H1 (cell line): ENCODE results near the gene GSTO2. TPM values are rescaled to one million over a fixed set of nuclear protein-coding genes. Genes with fewer than 3 reads are reported as not detected.

ENCODE experiments used
- CTCF ChIA-PET: fragments of 300-600 bp; sonication (Branson Sonifier 250); formaldehyde crosslinking; loops from one replicate; lab custom pipeline; 2021; ENCODE audit not compliant: partially characterized antibody; lab: Charles Lee
- POLR2A ChIA-PET: fragments of 300-600 bp; sonication (Branson Sonifier 250); formaldehyde crosslinking; loops from one replicate; lab custom pipeline; 2021; ENCODE audit warnings: inconsistent platforms; ENCODE audit not compliant: partially characterized antibody; lab: Charles Lee
- DNase-seq, 2 experiments: peaks; one replicate each; pipeline versions ENCODE4 v3.0.0 to v3.0.0-alpha.2; 2010 to 2022; ENCODE audit warnings: low spot score in 2 of 2, low read depth in 1 of 2, mixed read lengths in 1 of 2
- FAIRE-seq: peaks from 2 replicates; lab custom pipeline; 2011; peaks lifted over from hg19 to GRCh38; lab: Jason Lieb, UNC
- H2AFZ ChIP-seq: 2 replicates; pipeline ENCODE4 v1.8.1; 2012; ENCODE audit warnings: low read length, inconsistent platforms
- H2AK5ac ChIP-seq: 2 replicates; pipeline ENCODE4 v1.6.1; 2013; ENCODE audit warnings: low read depth, low read length
- H2BK120ac ChIP-seq: replicated peaks from 2 replicates; pipeline ENCODE3; 2013; ENCODE audit warnings: low read depth, low read length, inconsistent platforms
- H2BK12ac ChIP-seq: 2 replicates; pipeline ENCODE4 v1.6.1; 2013; ENCODE audit warnings: low read depth, low read length
- H2BK15ac ChIP-seq: 2 replicates; pipeline ENCODE4 v1.6.1; 2013; ENCODE audit warnings: low read length
- H2BK20ac ChIP-seq: 2 replicates; pipeline ENCODE4 v1.6.1; 2013; ENCODE audit warnings: low read length
- H2BK5ac ChIP-seq: 2 replicates; pipeline ENCODE4 v1.6.1; 2013; ENCODE audit warnings: low read depth, low read length
- H3K14ac ChIP-seq: 2 replicates; pipeline ENCODE4 v1.6.1; 2013; ENCODE audit warnings: inconsistent platforms; ENCODE audit not compliant: insufficient read length
- H3K18ac ChIP-seq: 2 replicates; pipeline ENCODE4 v1.6.1; 2013; ENCODE audit warnings: low read length; ENCODE audit errors: extremely low read depth
- H3K23ac ChIP-seq: 2 replicates; pipeline ENCODE4 v1.6.1; 2013; ENCODE audit warnings: inconsistent platforms; ENCODE audit not compliant: insufficient read length
- H3K23me2 ChIP-seq: 2 replicates; pipeline ENCODE4 v1.6.1; 2013; ENCODE audit warnings: low read depth, low read length
- H3K27ac ChIP-seq: 2 replicates; pipeline ENCODE4 v1.6.1; 2011; ENCODE audit warnings: low read depth, low read length, inconsistent platforms
- H3K27me3 ChIP-seq, 4 experiments: replicated peaks in 1 of 4; 1 replicate in 1 of 4; 2 replicates in 3 of 4; pipeline versions ENCODE4 v1.6.1 to v1.8.1; 2011 to 2013; ENCODE audit warnings: low read length in 3 of 4, mild to moderate bottlenecking in 3 of 4, inconsistent platforms in 2 of 4, mixed read lengths in 2 of 4, moderate library complexity in 1 of 4; ENCODE audit not compliant: control insufficient read depth in 3 of 4, insufficient read depth in 3 of 4; ENCODE audit errors: extremely low read depth in 1 of 4
- H3K36me3 ChIP-seq, 4 experiments: 2 replicates each; pipeline versions ENCODE4 v1.6.1 to v1.8.1; 2011 to 2013; ENCODE audit warnings: mild to moderate bottlenecking in 4 of 4, low read length in 3 of 4, moderate library complexity in 2 of 4, control low read depth in 1 of 4, inconsistent platforms in 1 of 4; ENCODE audit not compliant: insufficient read depth in 4 of 4, control insufficient read depth in 2 of 4
- H3K4ac ChIP-seq: replicated peaks from 2 replicates; pipeline ENCODE3; 2013; ENCODE audit warnings: low read length, low read depth, mixed read lengths, inconsistent platforms; ENCODE audit not compliant: insufficient read length
- H3K4me1 ChIP-seq, 4 experiments: replicated peaks in 1 of 4; 1 replicate in 1 of 4; 2 replicates in 3 of 4; pipeline versions ENCODE4 v1.6.1 to v1.8.1; 2011 to 2013; ENCODE audit warnings: low read length in 3 of 4, inconsistent platforms in 2 of 4, mixed read lengths in 1 of 4; ENCODE audit not compliant: insufficient read depth in 4 of 4, control insufficient read depth in 3 of 4
- H3K4me2 ChIP-seq, 2 experiments: 2 replicates each; pipeline versions ENCODE4 v1.6.1 to v1.8.1; 2011 to 2013; ENCODE audit warnings: low read depth in 2 of 2, low read length in 2 of 2, control low read depth in 1 of 2, inconsistent platforms in 1 of 2, mild to moderate bottlenecking in 1 of 2; ENCODE audit not compliant: insufficient read depth in 1 of 2
- H3K4me3 ChIP-seq, 4 experiments: fragments of 200-600, 300-600 bp in 1 of 4; sonication (generic), shearing (Covaris generic), sonication (Bioruptor Twin) in 1 of 4; 2 replicates each; pipeline versions ENCODE4 v1.5.1 to v1.8.1; 2011 to 2016; ENCODE audit warnings: low read length in 4 of 4, low read depth in 3 of 4, control low read depth in 2 of 4, inconsistent platforms in 2 of 4, mild to moderate bottlenecking in 2 of 4, mixed read lengths in 1 of 4, moderate library complexity in 1 of 4; ENCODE audit not compliant: insufficient read depth in 2 of 4; ENCODE audit errors: extremely low read depth in 1 of 4
- H3K56ac ChIP-seq: replicated peaks from 2 replicates; pipeline ENCODE3; 2013; ENCODE audit warnings: low read depth, mild to moderate bottlenecking, mixed read lengths, low read length, inconsistent platforms; ENCODE audit not compliant: insufficient read length
- H3K79me1 ChIP-seq: 2 replicates; pipeline ENCODE4 v1.6.1; 2013; ENCODE audit warnings: low read depth, low read length, control low read depth
- H3K79me2 ChIP-seq, 2 experiments: 2 replicates each; pipeline versions ENCODE4 v1.6.1 to v1.8.1; 2012 to 2013; ENCODE audit warnings: low read length in 2 of 2, mild to moderate bottlenecking in 2 of 2, inconsistent platforms in 1 of 2; ENCODE audit not compliant: insufficient read depth in 2 of 2, control insufficient read depth in 1 of 2
- H3K9ac ChIP-seq, 4 experiments: replicated peaks in 1 of 4; 1 replicate in 1 of 4; 2 replicates in 3 of 4; pipeline versions ENCODE4 v1.6.1 to v1.8.1; 2011 to 2013; ENCODE audit warnings: low read depth in 3 of 4, low read length in 3 of 4, control low read depth in 2 of 4, mild to moderate bottlenecking in 2 of 4, moderate library complexity in 2 of 4, inconsistent platforms in 1 of 4; ENCODE audit errors: extremely low read depth in 1 of 4
- H3K9me3 ChIP-seq, 2 experiments: 2 replicates each; pipeline versions ENCODE4 v1.6.1 to v1.8.1; 2012 to 2013; ENCODE audit warnings: mild to moderate bottlenecking in 2 of 2, moderate library complexity in 2 of 2, control low read depth in 1 of 2, inconsistent platforms in 1 of 2, low read depth in 1 of 2, low read length in 1 of 2, mixed read lengths in 1 of 2; ENCODE audit not compliant: insufficient read depth in 2 of 2
- H4K20me1 ChIP-seq, 2 experiments: replicated peaks in 1 of 2; 2 replicates each; pipeline versions ENCODE3 to v1.8.1; 2011 to 2013; ENCODE audit warnings: inconsistent platforms in 2 of 2, low read length in 2 of 2, mild to moderate bottlenecking in 1 of 2; ENCODE audit not compliant: insufficient read depth in 2 of 2, control insufficient read depth in 1 of 2
- H4K5ac ChIP-seq: 2 replicates; pipeline ENCODE4 v1.6.1; 2013; ENCODE audit warnings: low read length, low read depth, mixed read lengths, inconsistent platforms; ENCODE audit not compliant: insufficient read length
- H4K8ac ChIP-seq: 2 replicates; pipeline ENCODE4 v1.8.0; 2013; ENCODE audit warnings: mild to moderate bottlenecking, moderate library complexity, low read length, inconsistent platforms; ENCODE audit not compliant: insufficient read depth; ENCODE audit errors: extremely low read depth
- H4K91ac ChIP-seq: replicated peaks from 2 replicates; pipeline ENCODE3; 2013; ENCODE audit warnings: low read length, mixed read lengths, inconsistent platforms; ENCODE audit not compliant: insufficient read length
- CHD2 ChIP-seq: IDR thresholded peaks from 2 replicates; pipeline ENCODE4 v1.6.1; 2012; ENCODE audit warnings: low read length, improper control_type of control experiment
- E2F6 ChIP-seq: IDR thresholded peaks from 2 replicates; pipeline ENCODE4 v1.6.1; 2012; ENCODE audit warnings: inconsistent platforms
- EGR1 ChIP-seq: IDR thresholded peaks from 2 replicates; pipeline ENCODE4 v1.6.1; 2011; ENCODE audit warnings: low read depth, low read length, borderline replicate concordance
- NRF1 ChIP-seq: IDR thresholded peaks from 2 replicates; pipeline ENCODE4 v1.6.1; 2011; ENCODE audit warnings: mild to moderate bottlenecking, low read depth, low read length, improper control_type of control experiment
- POLR2AphosphoS5 ChIP-seq: IDR thresholded peaks from 2 replicates; pipeline ENCODE4 v1.6.1; 2011; ENCODE audit warnings: low read depth, low read length
- RBBP5 ChIP-seq: IDR thresholded peaks from 2 replicates; pipeline ENCODE4 v1.7.1; 2012; ENCODE audit warnings: low read depth, mild to moderate bottlenecking, inconsistent platforms, low read length, moderate library complexity, borderline replicate concordance
- SP2 ChIP-seq: IDR thresholded peaks from 2 replicates; pipeline ENCODE4 v1.6.1; 2012; ENCODE audit warnings: mild to moderate bottlenecking, low read length, inconsistent platforms
- TCF12 ChIP-seq: IDR thresholded peaks from 2 replicates; pipeline ENCODE4 v1.6.1; 2011; ENCODE audit warnings: low read depth, mild to moderate bottlenecking, low read length
- USF2 ChIP-seq: IDR thresholded peaks from 2 replicates; pipeline ENCODE4 v1.6.1; 2011; ENCODE audit warnings: low read length, improper control_type of control experiment
- ZNF274 ChIP-seq: IDR thresholded peaks from 2 replicates; pipeline ENCODE4 v1.7.0; 2012; ENCODE audit warnings: low read length, borderline replicate concordance; ENCODE audit errors: extremely low read depth
- WGBS, 2 experiments: shearing (Covaris generic) in 1 of 2; methylation state at CpG; one replicate each; pipeline versions ENCODE4 v1.1.6 to v1.1.7; 2013 to 2015; ENCODE audit warnings: low lambda C conversion rate in 2 of 2, mixed read lengths in 2 of 2, inconsistent platforms in 1 of 2, low coverage in 1 of 2, missing lambda C conversion rate in 1 of 2; ENCODE audit not compliant: insufficient replicate concordance in 2 of 2, insufficient coverage in 1 of 2, insufficient read length in 1 of 2; ENCODE audit errors: extremely low coverage in 1 of 2, missing lambda C conversion rate in 1 of 2; 5-methylcytosine and 5-hydroxymethylcytosine counted together
- polyA plus RNA-seq, 7 experiments: library from polyadenylated mRNA; depleted of rRNA in 3 of 7; stranded (reverse) in 5 of 7; unstranded in 2 of 7; fragments of >200 nt in 5 of 7; fragments of 200-250 nt in 2 of 7; gene quantifications; 1 replicate in 5 of 7; 2 replicates in 1 of 7; 4 replicates in 1 of 7; pipeline versions ENCODE4 v1.2.1 to v1.2.3, GENCODE V29; 2011 to 2013; ENCODE audit warnings: missing spikeins in 2 of 7, mixed read lengths in 2 of 7
- total RNA-seq: library from RNA; stranded (reverse); fragmentation: NEBNext Ultra II Directional; extraction: Animal tissue kit (Norgen Biotek cat#: 25700); gene quantifications from 2 replicates; pipeline ENCODE4 v1.2.1, GENCODE V29; 2021

Gene GSTO2
- total and polyA plus RNA-seq, 2 of the 8 experiments (the other 6 are each of a cell fraction or from before 2014, with no cell fraction given): 13.1 to 41.7 TPM

DNA sequence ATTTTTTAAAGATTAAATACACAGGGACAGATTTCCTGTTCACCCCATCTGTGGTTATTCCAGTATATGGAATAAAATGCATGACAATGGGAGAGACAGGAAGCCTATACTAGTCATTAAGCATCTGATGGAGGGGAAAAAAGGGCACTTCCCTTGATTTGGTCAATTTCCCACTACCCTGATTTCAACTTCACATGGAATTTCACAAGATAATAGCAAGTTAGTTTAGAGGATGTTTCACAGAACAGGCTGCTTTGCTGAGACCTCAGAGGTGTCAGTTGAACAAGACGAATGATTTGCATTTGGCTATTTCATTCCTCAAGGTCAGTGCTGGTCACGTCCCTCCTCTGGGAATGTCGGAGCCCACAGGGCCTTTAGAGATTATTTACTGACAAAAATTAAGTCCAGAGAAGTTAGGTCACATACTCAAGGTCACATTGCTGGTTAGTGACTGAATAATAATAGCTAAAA lies 74.0 kb downstream of the GSTO2 start:
- Histone ChIP-seq H3K9ac (no peak overlapping the region), H3K4ac (no peak overlapping the region), H3K27me3 (peaks cover 0 to 2% (median 0%) of the 10 kb centered on the region in 4 experiments; a peak in 1 of 7 replicates), H2BK15ac (no peak overlapping the region), H3K4me1 (peaks cover 5 to 11% (median 6%) of the 10 kb centered on the region in 4 experiments; a peak in 6 of 7 replicates), H4K20me1 (no peaks in the 10 kb centered on the region), H3K4me3 (no peak overlapping the region), H4K91ac (no peak overlapping the region), H3K14ac (no peak overlapping the region), H3K9me3 (no peaks in the 10 kb centered on the region), H2BK20ac (no peak overlapping the region), H3K18ac (no peak overlapping the region), H3K79me1 (no peaks in the 10 kb centered on the region), H2AK5ac (no peak overlapping the region), H4K8ac (no peak overlapping the region), H4K5ac (no peak overlapping the region), H2AFZ (no peak overlapping the region), H3K56ac (no peak overlapping the region), H2BK5ac (no peak overlapping the region), H2BK12ac (no peak overlapping the region), H3K27ac (no peak overlapping the region), H2BK120ac (no peak overlapping the region), H3K23me2 (peaks cover 5% of the 10 kb centered on the region; the same call in 1 of the 2 replicates), H3K79me2 (no peaks in the 10 kb centered on the region), H3K23ac (no peak overlapping the region), H3K36me3 (no peaks in the 10 kb centered on the region), H3K4me2 (no peak overlapping the region)
- ChIA-PET POLR2A (interaction anchor here (1.0 kb wide), 1 partner anchor 9 kb away, joined by 4 read pairs; no protein-coding TSS in a partner anchor), CTCF (interaction anchor here (0.6 to 17.2 kb wide), 5 partner anchors 11 to 48 kb away, joined by 3 to 379 read pairs (median 5); partner anchors contain the start of gene CFAP58)
- 76% methylated on average over 3 of the region's 3 CpGs; no CpG with 5 or more reads in 1 of the 2 experiments for WGBS, 2 experiments
- TF ChIP-seq RBBP5: no peak
- no peak for TF ChIP-seq POLR2AphosphoS5
- TF ChIP-seq E2F6: no peak
- no peak for TF ChIP-seq CHD2
- TF ChIP-seq TCF12: no peak
- TF ChIP-seq SP2: no peak
- TF ChIP-seq NRF1: no peak
- no peak for TF ChIP-seq EGR1
- TF ChIP-seq USF2: no peak
- no peak for TF ChIP-seq ZNF274
- FAIRE-seq (no peak), DNase-seq (no peak)
